HG03196 (cell line): ENCODE measurements around the gene TRIM37.
"Not testable (repeated sequence)": the region's sequence is repeated elsewhere in the genome, so short reads cannot be mapped to it uniquely, and the experiment has no call there.

Experiments
- ATAC-seq: cut with Tn5 transposase; IDR thresholded peaks from one replicate; pipeline ENCODE4 v1.9.1; 2021; ENCODE audit not compliant: unreplicated experiment

TRIM37 gene

GRCh38 chr17:58995247-58995940 is 111.3 kb downstream of the TRIM37 start:
- ATAC-seq, result no peak

GRCh38 chr17:58993311-58993710 is 113.4 kb downstream of the TRIM37 start:
- no peak for ATAC-seq

GRCh38 chr17:58991718-58992331 is 114.9 kb downstream of the TRIM37 start:
- peak; percentile 82 for ATAC-seq

GRCh38 chr17:58989629-58990028 is 117.1 kb downstream of the TRIM37 start:
- no peak for ATAC-seq

- no peak for ATAC-seq
These were observed 120.7 kb downstream of the TRIM37 start for GRCh38 chr17:58985971-58986370.

- ATAC-seq, result no peak
These were observed 121.3 kb downstream of the TRIM37 start for GRCh38 chr17:58985367-58985766.

GRCh38 chr17:58982626-58983025 is 124.1 kb downstream of the TRIM37 start:
- ATAC-seq, result no peak

- no peak for ATAC-seq
These were observed 125.8 kb downstream of the TRIM37 start for GRCh38 chr17:58980706-58981481.

GRCh38 chr17:58976541-58976940 is 130.1 kb downstream of the TRIM37 start:
- ATAC-seq, result no peak

GRCh38 chr17:58974354-58974753 is 132.3 kb downstream of the TRIM37 start:
- ATAC-seq, result no peak

- ATAC-seq, result no peak
These were observed 135.8 kb downstream of the TRIM37 start for GRCh38 chr17:58970609-58971450.

GRCh38 chr17:58969612-58970011 is 137.1 kb downstream of the TRIM37 start:
- ATAC-seq, result no peak

- ATAC-seq, result no peak
These were observed 137.5 kb downstream of the TRIM37 start for GRCh38 chr17:58969156-58969555.

GRCh38 chr17:58968426-58969061 is 138.1 kb downstream of the TRIM37 start:
- ATAC-seq, result no peak

- no peak for ATAC-seq
These were observed 140.5 kb downstream of the TRIM37 start for GRCh38 chr17:58966208-58966607.

- ATAC-seq, result no peak
These were observed 141.5 kb downstream of the TRIM37 start for GRCh38 chr17:58965221-58965620.

GRCh38 chr17:58960068-58960467 is 146.6 kb downstream of the TRIM37 start:
- no peak for ATAC-seq

GRCh38 chr17:58957725-58958073 is 149.0 kb downstream of the TRIM37 start:
- ATAC-seq, result not testable (repeated sequence)

- no peak for ATAC-seq
These were observed 149.5 kb downstream of the TRIM37 start for GRCh38 chr17:58956997-58957724.

GRCh38 chr17:58954358-58954757 is 152.3 kb downstream of the TRIM37 start:
- ATAC-seq, result not testable (repeated sequence)
